ENCODE results near the gene SRGAP1. TPM values are rescaled to one million over a fixed set of nuclear protein-coding genes. Genes with fewer than 3 reads are reported as not detected.
"Not testable (repeated sequence)": the region's sequence is repeated elsewhere in the genome, so short reads cannot be mapped to it uniquely, and the experiment has no call there.

Gene SRGAP1
- total RNA-seq, 1 experiment from 2014 or later, result 28.3 TPM

- H3K9me3 Mint-ChIP-seq (ENCODE audit: low read depth, unreplicated experiment), result no peaks in the 10 kb centered on the region
- no TSS peak for BruUV-seq (replicated peaks)
- CTCF ChIA-PET, result no interaction called here
- H3K36me3 Mint-ChIP-seq (ENCODE audit: insufficient read depth, unreplicated experiment), result no peaks in the 10 kb centered on the region
- peaks cover 11% of the 10 kb centered on the region for H3K4me1 Mint-ChIP-seq (ENCODE audit: low read depth, unreplicated experiment)
- no peak for DNase-seq
- H3K27ac Mint-ChIP-seq (ENCODE audit: unreplicated experiment), result no peak overlapping the region
- intact Hi-C loops (cut with micrococcal nuclease; ENCODE audit: unreplicated experiment), result no loop called here
- no peak for TF ChIP-seq CTCF (IDR thresholded peaks at IDR 0.05; ENCODE audit: unreplicated experiment)
- H3K4me3 Mint-ChIP-seq (ENCODE audit: low read depth, unreplicated experiment), result no peak overlapping the region
- no peaks in the 10 kb centered on the region for H3K27me3 Mint-ChIP-seq (ENCODE audit: unreplicated experiment)
Measured at GRCh38 chr12:64009321-64010068, 165.0 kb downstream of the SRGAP1 start.

GRCh38 chr12:64010069-64010686 lies 165.7 kb downstream of the SRGAP1 start:
- H3K36me3 Mint-ChIP-seq (ENCODE audit: insufficient read depth, unreplicated experiment), result no peaks in the 10 kb centered on the region
- no peaks in the 10 kb centered on the region for H3K9me3 Mint-ChIP-seq (ENCODE audit: low read depth, unreplicated experiment)
- intact Hi-C loops (cut with micrococcal nuclease; ENCODE audit: unreplicated experiment), result no loop called here
- no TSS peak for BruUV-seq (replicated peaks)
- no peak for TF ChIP-seq CTCF (IDR thresholded peaks at IDR 0.05; ENCODE audit: unreplicated experiment)
- DNase-seq, result no peak
- no peaks in the 10 kb centered on the region for H3K27me3 Mint-ChIP-seq (ENCODE audit: unreplicated experiment)
- no peak overlapping the region for H3K27ac Mint-ChIP-seq (ENCODE audit: unreplicated experiment)
- CTCF ChIA-PET, result no interaction called here
- H3K4me1 Mint-ChIP-seq (ENCODE audit: low read depth, unreplicated experiment), result peaks cover 16% of the 10 kb centered on the region
- no peak overlapping the region for H3K4me3 Mint-ChIP-seq (ENCODE audit: low read depth, unreplicated experiment)

- Mint-ChIP-seq H3K27ac (ENCODE audit: unreplicated experiment) (no peak overlapping the region), H3K27me3 (ENCODE audit: unreplicated experiment) (no peaks in the 10 kb centered on the region), H3K4me1 (ENCODE audit: low read depth, unreplicated experiment) (peaks cover 8% of the 10 kb centered on the region), H3K4me3 (ENCODE audit: low read depth, unreplicated experiment) (no peak overlapping the region), H3K36me3 (ENCODE audit: insufficient read depth, unreplicated experiment) (no peaks in the 10 kb centered on the region), H3K9me3 (ENCODE audit: low read depth, unreplicated experiment) (no peaks in the 10 kb centered on the region)
- BruUV-seq (replicated peaks), result no TSS peak
- no peak for TF ChIP-seq CTCF (IDR thresholded peaks at IDR 0.05; ENCODE audit: unreplicated experiment)
- no peak for DNase-seq
- CTCF ChIA-PET, result no interaction called here
- intact Hi-C loops (cut with micrococcal nuclease; ENCODE audit: unreplicated experiment), result no loop called here
Measured at GRCh38 chr12:64016521-64016920, 172.0 kb downstream of the SRGAP1 start.

GRCh38 chr12:64018116-64018515 lies 173.6 kb downstream of the SRGAP1 start:
- H3K27me3 Mint-ChIP-seq (ENCODE audit: unreplicated experiment); BruUV-seq (replicated peaks); intact Hi-C loops (cut with micrococcal nuclease; ENCODE audit: unreplicated experiment); DNase-seq; CTCF ChIA-PET; H3K9me3 Mint-ChIP-seq (ENCODE audit: low read depth, unreplicated experiment); H3K4me3 Mint-ChIP-seq (ENCODE audit: low read depth, unreplicated experiment); H3K4me1 Mint-ChIP-seq (ENCODE audit: low read depth, unreplicated experiment); H3K27ac Mint-ChIP-seq (ENCODE audit: unreplicated experiment); H3K36me3 Mint-ChIP-seq (ENCODE audit: insufficient read depth, unreplicated experiment): not testable (repeated sequence)

GRCh38 chr12:64018524-64018923 lies 174.0 kb downstream of the SRGAP1 start:
- H3K9me3 Mint-ChIP-seq (ENCODE audit: low read depth, unreplicated experiment), result no peaks in the 10 kb centered on the region
- TF ChIP-seq CTCF (IDR thresholded peaks at IDR 0.05; ENCODE audit: unreplicated experiment), result no peak
- H3K36me3 Mint-ChIP-seq (ENCODE audit: insufficient read depth, unreplicated experiment), result no peaks in the 10 kb centered on the region
- BruUV-seq (replicated peaks), result no TSS peak
- CTCF ChIA-PET, result no interaction called here
- no peak overlapping the region for H3K27ac Mint-ChIP-seq (ENCODE audit: unreplicated experiment)
- no peaks in the 10 kb centered on the region for H3K27me3 Mint-ChIP-seq (ENCODE audit: unreplicated experiment)
- H3K4me1 Mint-ChIP-seq (ENCODE audit: low read depth, unreplicated experiment), result peaks cover 8% of the 10 kb centered on the region
- no peak for DNase-seq
- intact Hi-C loops (cut with micrococcal nuclease; ENCODE audit: unreplicated experiment), result no loop called here
- H3K4me3 Mint-ChIP-seq (ENCODE audit: low read depth, unreplicated experiment), result no peak overlapping the region
